Hepatocyte (in vitro differentiated cells): ENCODE data around the gene MACF1. TPM values are rescaled to one million over a fixed set of nuclear protein-coding genes. Genes with fewer than 3 reads are reported as not detected.

Experiments used
- DNase-seq: peaks from one replicate; pipeline ENCODE4 v3.0.0-alpha.2; 2016; ENCODE audit warnings: low spot score
- H2AFZ ChIP-seq: fragments of 200-600 bp; sonication (generic); 2 replicates; pipeline ENCODE4 v1.6.0; 2016; ENCODE audit warnings: antibody characterized with exemption, mild to moderate bottlenecking
- H3K27ac ChIP-seq: fragments of 200-600 bp; sonication (generic); 2 replicates; pipeline ENCODE4 v1.5.1; 2016; ENCODE audit warnings: mild to moderate bottlenecking
- H3K27me3 ChIP-seq: fragments of 200-600 bp; sonication (generic); 2 replicates; pipeline ENCODE4 v1.6.1; 2016
- H3K36me3 ChIP-seq: fragments of 200-600 bp; sonication (generic); replicated peaks from 2 replicates; pipeline ENCODE4 v1.5.1; 2016; ENCODE audit warnings: low read depth; ENCODE audit not compliant: insufficient read depth
- H3K4me1 ChIP-seq: fragments of 200-600 bp; sonication (generic); 2 replicates; pipeline ENCODE4 v1.5.1; 2016; ENCODE audit warnings: mild to moderate bottlenecking, moderate library complexity; ENCODE audit not compliant: insufficient read depth
- H3K4me2 ChIP-seq: fragments of 200-600 bp; sonication (generic); 2 replicates; pipeline ENCODE4 v1.6.0; 2016
- H3K4me3 ChIP-seq: fragments of 200-600 bp; sonication (generic); 2 replicates; pipeline ENCODE4 v1.5.1; 2016; ENCODE audit warnings: mild to moderate bottlenecking
- H3K79me2 ChIP-seq: fragments of 200-600 bp; sonication (generic); 2 replicates; pipeline ENCODE4 v1.6.0; 2017; ENCODE audit warnings: mild to moderate bottlenecking
- H3K9me2 ChIP-seq: fragments of 200-600 bp; sonication (generic); replicated peaks from 2 replicates; pipeline ENCODE4 v1.6.0; 2017; ENCODE audit warnings: mild to moderate bottlenecking; ENCODE audit not compliant: insufficient read depth
- H3K9me3 ChIP-seq: fragments of 200-600 bp; sonication (generic); 2 replicates; pipeline ENCODE4 v1.5.1; 2016; ENCODE audit warnings: low read depth, mild to moderate bottlenecking
- H4K20me1 ChIP-seq: fragments of 200-600 bp; sonication (generic); 2 replicates; pipeline ENCODE4 v1.6.0; 2016; ENCODE audit warnings: mild to moderate bottlenecking; ENCODE audit not compliant: insufficient read depth, poor library complexity, severe bottlenecking
- CTCF ChIP-seq: fragments of 200-600 bp; sonication (generic); IDR thresholded peaks from 2 replicates; pipeline ENCODE4 v1.5.1; 2016; ENCODE audit warnings: antibody characterized with exemption, mild to moderate bottlenecking; ENCODE audit not compliant: poor library complexity
- EZH2 ChIP-seq: fragments of 200-600 bp; sonication (generic); IDR thresholded peaks from 2 replicates; pipeline ENCODE4 v1.6.1; 2016; ENCODE audit warnings: antibody characterized with exemption, mild to moderate bottlenecking, borderline replicate concordance
- EZH2phosphoT487 ChIP-seq: fragments of 200-600 bp; sonication (generic); IDR thresholded peaks from one replicate; pipeline ENCODE4 v1.6.1; 2018; ENCODE audit warnings: antibody characterized with exemption, mild to moderate bottlenecking, low read depth, moderate library complexity; ENCODE audit not compliant: unreplicated experiment, severe bottlenecking
- WGBS: methylation state at CpG from one replicate; pipeline ENCODE4 v1.1.6; 2016; ENCODE audit warnings: low lambda C conversion rate; ENCODE audit errors: missing lambda C conversion rate; 5-methylcytosine and 5-hydroxymethylcytosine counted together
- polyA plus RNA-seq: library from polyadenylated mRNA; unstranded; fragments of >200 nt; fragmentation: Nextera tagmentation; extraction: Ambion mirVana; gene quantifications from 2 replicates; pipeline ENCODE4 v1.2.1, GENCODE V29; 2016
- total RNA-seq: library from RNA; depleted of rRNA; stranded (reverse); fragments of >200 nt; gene quantifications from 2 replicates; pipeline ENCODE4 v1.2.3, GENCODE V29; 2014

The MACF1 gene
- total and polyA plus RNA-seq, 2 experiments from 2014 or later: 47.1 to 136 TPM

GRCh38 chr1:39182804-39183203, 21.7 kb upstream of the MACF1 start:
- Histone ChIP-seq H3K27ac (peak overlapping the region; percentile 78), H3K4me1 (peaks cover 26% of the 10 kb centered on the region), H4K20me1 (no peaks in the 10 kb centered on the region), H3K9me2 (no peaks in the 10 kb centered on the region), H3K4me2 (no peak overlapping the region), H2AFZ (no peak overlapping the region), H3K9me3 (no peaks in the 10 kb centered on the region), H3K79me2 (peaks cover 78% of the 10 kb centered on the region), H3K36me3 (no peaks in the 10 kb centered on the region), H3K4me3 (no peak overlapping the region), H3K27me3 (no peaks in the 10 kb centered on the region)
- TF ChIP-seq EZH2phosphoT487: no peak
- TF ChIP-seq CTCF: no peak
- TF ChIP-seq EZH2: no peak
- WGBS: 94% methylated on average over 2 of the region's 2 CpGs
- DNase-seq: no peak

- no peaks in the 10 kb centered on the region for H3K36me3 ChIP-seq
- no peak overlapping the region for H3K4me2 ChIP-seq
- H3K4me3 ChIP-seq: no peak overlapping the region
- WGBS: 84% methylated on average over 4 of the region's 4 CpGs
- peaks cover 17% of the 10 kb centered on the region for H3K4me1 ChIP-seq
- DNase-seq: peak; percentile 89
- no peaks in the 10 kb centered on the region for H4K20me1 ChIP-seq
- H3K9me3 ChIP-seq: no peaks in the 10 kb centered on the region
- no peak overlapping the region for H2AFZ ChIP-seq
- H3K27me3 ChIP-seq: no peaks in the 10 kb centered on the region
- TF ChIP-seq EZH2phosphoT487 (no peak), EZH2 (no peak), CTCF (peak; percentile 39)
- peaks cover 79% of the 10 kb centered on the region for H3K79me2 ChIP-seq
- no peaks in the 10 kb centered on the region for H3K9me2 ChIP-seq
- peak overlapping the region; percentile 88 for H3K27ac ChIP-seq
These were observed 20.8 kb upstream of the MACF1 start for GRCh38 chr1:39183503-39184353.

GRCh38 chr1:39184354-39184818, 20.1 kb upstream of the MACF1 start:
- no peak overlapping the region for H3K4me3 ChIP-seq
- no peaks in the 10 kb centered on the region for H3K36me3 ChIP-seq
- H3K4me1 ChIP-seq: peaks cover 13% of the 10 kb centered on the region
- no peaks in the 10 kb centered on the region for H4K20me1 ChIP-seq
- no peaks in the 10 kb centered on the region for H3K9me2 ChIP-seq
- WGBS: 74% methylated on average over 3 of the region's 3 CpGs
- H3K27ac ChIP-seq: peak overlapping the region; percentile 88
- H3K27me3 ChIP-seq: no peaks in the 10 kb centered on the region
- no peak overlapping the region for H3K4me2 ChIP-seq
- TF ChIP-seq CTCF: peak; percentile 3
- TF ChIP-seq EZH2phosphoT487: no peak
- no peaks in the 10 kb centered on the region for H3K9me3 ChIP-seq
- H3K79me2 ChIP-seq: peaks cover 80% of the 10 kb centered on the region
- no peak overlapping the region for H2AFZ ChIP-seq
- no peak for DNase-seq
